ENCODE results near the gene SRRM2.

DNA sequence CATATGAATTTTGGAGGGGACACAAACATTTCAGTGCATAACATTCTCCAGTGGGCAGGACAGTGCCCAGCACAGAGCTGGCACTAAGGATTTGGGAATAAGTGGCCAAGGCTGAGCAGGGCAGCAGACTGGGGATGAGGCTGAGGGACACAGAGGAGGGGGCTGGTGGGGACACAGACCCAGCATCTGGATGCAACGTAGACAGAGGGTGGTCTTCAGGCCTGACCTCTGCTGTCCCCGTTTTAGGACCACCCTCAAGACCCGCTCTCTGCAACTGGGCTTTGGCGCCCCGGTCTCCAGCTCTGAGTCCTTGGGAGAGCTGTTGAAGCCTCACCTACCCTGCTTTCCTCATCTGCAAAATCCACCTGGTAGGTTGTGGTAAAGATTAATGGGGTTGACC, 38.2 kb downstream of the SRRM2 start:
- TF ChIP-seq, protein P1, sequence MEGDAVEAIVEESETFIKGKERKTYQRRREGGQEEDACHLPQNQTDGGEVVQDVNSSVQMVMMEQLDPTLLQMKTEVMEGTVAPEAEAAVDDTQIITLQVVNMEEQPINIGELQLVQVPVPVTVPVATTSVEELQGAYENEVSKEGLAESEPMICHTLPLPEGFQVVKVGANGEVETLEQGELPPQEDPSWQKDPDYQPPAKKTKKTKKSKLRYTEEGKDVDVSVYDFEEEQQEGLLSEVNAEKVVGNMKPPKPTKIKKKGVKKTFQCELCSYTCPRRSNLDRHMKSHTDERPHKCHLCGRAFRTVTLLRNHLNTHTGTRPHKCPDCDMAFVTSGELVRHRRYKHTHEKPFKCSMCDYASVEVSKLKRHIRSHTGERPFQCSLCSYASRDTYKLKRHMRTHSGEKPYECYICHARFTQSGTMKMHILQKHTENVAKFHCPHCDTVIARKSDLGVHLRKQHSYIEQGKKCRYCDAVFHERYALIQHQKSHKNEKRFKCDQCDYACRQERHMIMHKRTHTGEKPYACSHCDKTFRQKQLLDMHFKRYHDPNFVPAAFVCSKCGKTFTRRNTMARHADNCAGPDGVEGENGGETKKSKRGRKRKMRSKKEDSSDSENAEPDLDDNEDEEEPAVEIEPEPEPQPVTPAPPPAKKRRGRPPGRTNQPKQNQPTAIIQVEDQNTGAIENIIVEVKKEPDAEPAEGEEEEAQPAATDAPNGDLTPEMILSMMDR (IDR thresholded peaks at IDR 0.05), result no peak
- TF ChIP-seq EP300 (IDR thresholded peaks at IDR 0.05; ENCODE audit: low read depth) (no peak), POLR2A (IDR thresholded peaks at IDR 0.05) (no peak), POLR2AphosphoS5 (IDR thresholded peaks at IDR 0.05) (no peak)

Measured in transverse colon (tissue), 4 donors.